GOT3 (cell line): ENCODE data around the gene YPEL4.
"Not testable (repeated sequence)": the region's sequence is repeated elsewhere in the genome, so short reads cannot be mapped to it uniquely, and the experiment has no call there.

Source experiments
- DNase-seq: peaks from one replicate; lab custom pipeline; 2025; ENCODE audit warnings: mixed read lengths; lab: John Stamatoyannopoulos, UW

Gene YPEL4

GRCh38 chr11:57649826-57650738, at the start of gene YPEL4:
YPEL4 (minus strand) TSS chr11:57649912; CDS start chr11:57647107, 2,805 bp downstream.
- DNase-seq, result no peak

GRCh38 chr11:57698843-57699365, 49.2 kb upstream of the YPEL4 start:
- no peak for DNase-seq

- DNase-seq, result not testable (repeated sequence)
Observed at GRCh38 chr11:57690474-57690873, 40.8 kb upstream of the YPEL4 start.

GRCh38 chr11:57681168-57681567, 31.5 kb upstream of the YPEL4 start:
- no peak for DNase-seq

GRCh38 chr11:57680552-57680874, 30.8 kb upstream of the YPEL4 start:
- DNase-seq, result no peak

- DNase-seq, result no peak
Observed at GRCh38 chr11:57679396-57679795, 29.7 kb upstream of the YPEL4 start.

- no peak for DNase-seq
Observed at GRCh38 chr11:57675176-57675941, 25.6 kb upstream of the YPEL4 start.

GRCh38 chr11:57674251-57674650, 24.5 kb upstream of the YPEL4 start:
- DNase-seq, result no peak

- DNase-seq, result no peak
Observed at GRCh38 chr11:57668434-57668782, 18.7 kb upstream of the YPEL4 start.

- DNase-seq, result peak; percentile 97
Observed at GRCh38 chr11:57667736-57668433, 18.2 kb upstream of the YPEL4 start, which contains the start of gene ZDHHC5. ZDHHC5 (plus strand) TSS chr11:57668114; CDS start chr11:57673091, 4,977 bp downstream.

GRCh38 chr11:57667117-57667735, 17.5 kb upstream of the YPEL4 start:
- peak; percentile 94 for DNase-seq

GRCh38 chr11:57663975-57664374, 14.3 kb upstream of the YPEL4 start:
- DNase-seq, result no peak

GRCh38 chr11:57662893-57663292, 13.2 kb upstream of the YPEL4 start:
- DNase-seq, result no peak

GRCh38 chr11:57659669-57660068, 10.0 kb upstream of the YPEL4 start:
- DNase-seq, result no peak

GRCh38 chr11:57658023-57658361, 8.3 kb upstream of the YPEL4 start:
- no peak for DNase-seq

- DNase-seq, result peak; percentile 90
Observed at GRCh38 chr11:57657194-57658022, 7.7 kb upstream of the YPEL4 start, which contains the start of gene CLP1. CLP1 (plus strand) TSS chr11:57657762; CDS start chr11:57659477, 1,715 bp downstream.

- DNase-seq, result no peak
Observed at GRCh38 chr11:57656885-57657193, 7.1 kb upstream of the YPEL4 start.

GRCh38 chr11:57653163-57653562, 3.5 kb upstream of the YPEL4 start:
- no peak for DNase-seq

GRCh38 chr11:57652662-57653061, 3.0 kb upstream of the YPEL4 start:
- DNase-seq, result no peak

- not testable (repeated sequence) for DNase-seq
Observed at GRCh38 chr11:57652230-57652629, 2.5 kb upstream of the YPEL4 start.

GRCh38 chr11:57651408-57651807, 1.7 kb upstream of the YPEL4 start:
- no peak for DNase-seq
